Mammary epithelial cell (primary cell): ENCODE results near the gene SELP.
A peak's percentile ranks its signal among the peaks of the same experiment; 100 is the strongest.

Experiments used
- EZH2 ChIP-seq: IDR thresholded peaks from 2 replicates; pipeline ENCODE4 v1.6.1; 2012; ENCODE audit warnings: low read length, inconsistent platforms, borderline replicate concordance
- TF ChIP-seq, protein P1 (sequence below), 2 donors: IDR thresholded peaks in 1 of 2; conservative IDR thresholded peaks in 1 of 2; 2 replicates each; pipeline ENCODE4 v1.5.1; 2011 to 2012; ENCODE audit warnings: inconsistent platforms in 2 of 2, low read length in 2 of 2, mild to moderate bottlenecking in 2 of 2, control low read depth in 1 of 2, low read depth in 1 of 2; ENCODE audit not compliant: insufficient read depth in 1 of 2; ENCODE audit errors: extremely low read depth in 1 of 2

DNA sequence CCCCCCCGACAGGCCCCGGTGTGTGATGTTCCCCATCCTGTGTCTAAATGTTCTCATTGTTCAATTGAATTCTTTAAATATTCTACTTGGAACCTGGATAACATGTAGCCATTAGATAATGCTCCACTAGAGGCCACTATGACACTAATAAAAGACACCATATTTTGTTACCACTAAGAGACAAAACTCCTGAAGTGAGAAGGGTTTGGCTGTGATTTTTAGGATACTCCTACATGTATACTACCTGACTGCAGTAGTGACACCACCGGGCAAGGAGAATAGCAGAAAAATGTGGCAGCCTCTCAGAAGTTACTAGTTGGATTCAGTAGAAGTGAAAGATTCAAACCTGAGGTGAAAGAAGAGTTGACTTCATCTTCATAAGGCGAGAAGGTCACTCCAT is 79.6 kb downstream of the SELP start:
- TF ChIP-seq, protein P1, sequence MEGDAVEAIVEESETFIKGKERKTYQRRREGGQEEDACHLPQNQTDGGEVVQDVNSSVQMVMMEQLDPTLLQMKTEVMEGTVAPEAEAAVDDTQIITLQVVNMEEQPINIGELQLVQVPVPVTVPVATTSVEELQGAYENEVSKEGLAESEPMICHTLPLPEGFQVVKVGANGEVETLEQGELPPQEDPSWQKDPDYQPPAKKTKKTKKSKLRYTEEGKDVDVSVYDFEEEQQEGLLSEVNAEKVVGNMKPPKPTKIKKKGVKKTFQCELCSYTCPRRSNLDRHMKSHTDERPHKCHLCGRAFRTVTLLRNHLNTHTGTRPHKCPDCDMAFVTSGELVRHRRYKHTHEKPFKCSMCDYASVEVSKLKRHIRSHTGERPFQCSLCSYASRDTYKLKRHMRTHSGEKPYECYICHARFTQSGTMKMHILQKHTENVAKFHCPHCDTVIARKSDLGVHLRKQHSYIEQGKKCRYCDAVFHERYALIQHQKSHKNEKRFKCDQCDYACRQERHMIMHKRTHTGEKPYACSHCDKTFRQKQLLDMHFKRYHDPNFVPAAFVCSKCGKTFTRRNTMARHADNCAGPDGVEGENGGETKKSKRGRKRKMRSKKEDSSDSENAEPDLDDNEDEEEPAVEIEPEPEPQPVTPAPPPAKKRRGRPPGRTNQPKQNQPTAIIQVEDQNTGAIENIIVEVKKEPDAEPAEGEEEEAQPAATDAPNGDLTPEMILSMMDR (conservative IDR thresholded peaks at IDR 0.05 in 1 of 2, IDR thresholded peaks at IDR 0.05 in 1 of 2; ENCODE audit: extremely low read depth in 1 of 2, insufficient read depth in 1 of 2, low read depth in 1 of 2, low read length in 2 of 2) = peak; percentile 56 to 60
- no peak for TF ChIP-seq EZH2
